Measurements from ENCODE around the gene GSTT4. TPM values are rescaled to one million over a fixed set of nuclear protein-coding genes. Genes with fewer than 3 reads are reported as not detected.
A peak's percentile ranks its signal among the peaks of the same experiment; 100 is the strongest.

GSTT4 gene
- total RNA-seq, 1 experiment from 2014 or later = not detected

- Mint-ChIP-seq H3K36me3 (ENCODE audit: insufficient read depth in 1 of 3, low read depth in 3 of 3) (no peaks in the 10 kb centered on the region; a peak in 2 of 7 replicates), H3K27ac (peak overlapping the region in 1 of 3 experiments; percentile 57; a peak in 1 of 7 replicates), H3K9me3 (peaks cover 0 to 4% of the 10 kb centered on the region in 2 experiments; a peak in 2 of 5 replicates), H3K4me3 (no peak overlapping the region), H3K27me3 (ENCODE audit: low read depth) (peaks cover 6% of the 10 kb centered on the region), H3K4me1 (peaks cover 9 to 16% of the 10 kb centered on the region in 2 experiments)
- no peak overlapping the region for H3T11ph ChIP-seq (ENCODE audit: low read length)
- no peaks in the 10 kb centered on the region for H4K20me1 ChIP-seq (ENCODE audit: control insufficient read depth, insufficient read depth, insufficient read length)
- H3K23me2 ChIP-seq (ENCODE audit: insufficient read length, low read depth, low read length, poor library complexity, severe bottlenecking) = peaks cover 5% of the 10 kb centered on the region
- H3K9ac ChIP-seq (ENCODE audit: extremely low read depth, insufficient read length, low read length) = no peak overlapping the region
- DNase-seq = no peak
- H3K9me3 ChIP-seq (ENCODE audit: control insufficient read depth, low read depth, low read length) = no peaks in the 10 kb centered on the region
- no peak overlapping the region for H2AK5ac ChIP-seq (ENCODE audit: insufficient read length, low read length)
- no peak overlapping the region for H2AFZ ChIP-seq (ENCODE audit: low read length)
- no peak overlapping the region for H2BK120ac ChIP-seq (ENCODE audit: low read depth, low read length, poor library complexity, severe bottlenecking)
- H2BK5ac ChIP-seq (ENCODE audit: insufficient read length, low read length) = no peak overlapping the region
- no peaks in the 10 kb centered on the region; the same call in 1 of the 2 replicates for H3K4me1 ChIP-seq (ENCODE audit: insufficient read depth, low read length)
- no peak overlapping the region for H4K8ac ChIP-seq (replicated peaks; ENCODE audit: insufficient read length, low read depth, low read length)
- no peak overlapping the region for H3K14ac ChIP-seq (ENCODE audit: insufficient read depth, low read length)
- H3K27ac ChIP-seq (ENCODE audit: insufficient read length, low read depth, low read length) = no peak overlapping the region
- no peak overlapping the region for H2BK20ac ChIP-seq (ENCODE audit: low read depth, low read length, poor library complexity, severe bottlenecking)
- H3K18ac ChIP-seq (ENCODE audit: insufficient read length, low read depth, low read length) = no peak overlapping the region
- no peak overlapping the region for H2BK15ac ChIP-seq (ENCODE audit: low read depth, low read length)
- H3K79me2 ChIP-seq (ENCODE audit: insufficient read depth, low read length) = peaks cover 4% of the 10 kb centered on the region; the same call in 1 of the 2 replicates
- WGBS (ENCODE audit: extremely low coverage, insufficient read length, low lambda C conversion rate) = no CpG with 5 or more reads among the region's 6 CpGs
- no peak overlapping the region for H3K4ac ChIP-seq (ENCODE audit: low read depth, low read length)
- H3K27me3 ChIP-seq (ENCODE audit: insufficient read depth, low read length) = no peaks in the 10 kb centered on the region; the same call in 1 of the 2 replicates
- no peak overlapping the region for H3K23ac ChIP-seq (ENCODE audit: insufficient read length, low read depth, low read length)
- H2BK12ac ChIP-seq (ENCODE audit: insufficient read length, low read depth, low read length) = no peak overlapping the region
- H3K56ac ChIP-seq (ENCODE audit: insufficient read length, low read depth, low read length) = no peak overlapping the region
- no peak overlapping the region for H3K4me2 ChIP-seq (ENCODE audit: insufficient read depth, insufficient read length, low read length)
- no peak for TF ChIP-seq CTCF (conservative IDR thresholded peaks at IDR 0.05)
- H4K5ac ChIP-seq (ENCODE audit: insufficient read length, low read depth, low read length) = no peak overlapping the region
- no peaks in the 10 kb centered on the region for H3K79me1 ChIP-seq (ENCODE audit: insufficient read depth, low read depth, low read length, poor library complexity, severe bottlenecking)
- no peak overlapping the region for H4K91ac ChIP-seq (ENCODE audit: insufficient read length, low read depth, low read length)
Observed at GRCh38 chr22:24008381-24009226, 3.4 kb upstream of the GSTT4 start.
